HG03565 (cell line): Measurements from ENCODE around the gene ITGB3.

Experiments used
- ATAC-seq: cut with Tn5 transposase; IDR thresholded peaks from one replicate; pipeline ENCODE4 v1.9.1; 2021; ENCODE audit warnings: mild to moderate bottlenecking, moderate library complexity; ENCODE audit not compliant: unreplicated experiment

ITGB3 gene

GRCh38 chr17:47325176-47325575, 71.5 kb downstream of the ITGB3 start:
- no peak for ATAC-seq

GRCh38 chr17:47330548-47330947, 76.9 kb downstream of the ITGB3 start:
- ATAC-seq = no peak

- no peak for ATAC-seq
Measured at GRCh38 chr17:47332287-47332686, 78.7 kb downstream of the ITGB3 start.

GRCh38 chr17:47335101-47335936, 81.7 kb downstream of the ITGB3 start:
- no peak for ATAC-seq

- ATAC-seq = no peak
Measured at GRCh38 chr17:47338026-47338425, 84.4 kb downstream of the ITGB3 start.

- no peak for ATAC-seq
Measured at GRCh38 chr17:47352848-47353247, 99.2 kb downstream of the ITGB3 start.

GRCh38 chr17:47358652-47359051, 105.0 kb downstream of the ITGB3 start:
- no peak for ATAC-seq
